ENCODE data around the gene BSND.
"Not testable (repeated sequence)": the region's sequence is repeated elsewhere in the genome, so short reads cannot be mapped to it uniquely, and the experiment has no call there.

Gene BSND

GRCh38 chr1:55024163-55024562 lies 25.4 kb downstream of the BSND start:
- not testable (repeated sequence) for DNase-seq

GRCh38 chr1:55026682-55027081 lies 27.9 kb downstream of the BSND start:
- DNase-seq = not testable (repeated sequence)

- DNase-seq = not testable (repeated sequence)
Observed at GRCh38 chr1:55031098-55031497, 32.4 kb downstream of the BSND start.

- no peak for DNase-seq
Observed at GRCh38 chr1:55033265-55033614, 34.5 kb downstream of the BSND start.

GRCh38 chr1:55034476-55035133 lies 35.9 kb downstream of the BSND start:
- DNase-seq = no peak

GRCh38 chr1:55035904-55036303 lies 37.2 kb downstream of the BSND start:
- DNase-seq = no peak

GRCh38 chr1:55037733-55038551 lies 39.2 kb downstream of the BSND start:
- no peak for DNase-seq

GRCh38 chr1:55038552-55038838 lies 39.8 kb downstream of the BSND start:
- DNase-seq = no peak

GRCh38 chr1:55038974-55039341 lies 40.2 kb downstream of the BSND start:
- DNase-seq = no peak

- DNase-seq = no peak
Observed at GRCh38 chr1:55039342-55040082, 40.8 kb downstream of the BSND start, which contains the start of gene PCSK9. PCSK9 (plus strand) TSS chr1:55039548; CDS start chr1:55039838, 290 bp downstream.

GRCh38 chr1:55040083-55040932 lies 41.6 kb downstream of the BSND start:
- no peak for DNase-seq

- DNase-seq = no peak
Observed at GRCh38 chr1:55040933-55041494, 42.3 kb downstream of the BSND start.

GRCh38 chr1:55041613-55042012 lies 42.9 kb downstream of the BSND start:
- DNase-seq = no peak

GRCh38 chr1:55043011-55043410 lies 44.3 kb downstream of the BSND start:
- no peak for DNase-seq

GRCh38 chr1:55043726-55044125 lies 45.0 kb downstream of the BSND start:
- DNase-seq = no peak

- DNase-seq = no peak
Observed at GRCh38 chr1:55044617-55045397, 46.1 kb downstream of the BSND start.

GRCh38 chr1:55045430-55045829 lies 46.7 kb downstream of the BSND start:
- DNase-seq = no peak

- DNase-seq = no peak
Observed at GRCh38 chr1:55046871-55047270, 48.1 kb downstream of the BSND start.

- DNase-seq = no peak
Observed at GRCh38 chr1:55047611-55048010, 48.9 kb downstream of the BSND start.

GRCh38 chr1:55048453-55049270 lies 49.9 kb downstream of the BSND start:
- DNase-seq = no peak
